ENCODE data around the gene VSIR.

- TF ChIP-seq, protein P1, sequence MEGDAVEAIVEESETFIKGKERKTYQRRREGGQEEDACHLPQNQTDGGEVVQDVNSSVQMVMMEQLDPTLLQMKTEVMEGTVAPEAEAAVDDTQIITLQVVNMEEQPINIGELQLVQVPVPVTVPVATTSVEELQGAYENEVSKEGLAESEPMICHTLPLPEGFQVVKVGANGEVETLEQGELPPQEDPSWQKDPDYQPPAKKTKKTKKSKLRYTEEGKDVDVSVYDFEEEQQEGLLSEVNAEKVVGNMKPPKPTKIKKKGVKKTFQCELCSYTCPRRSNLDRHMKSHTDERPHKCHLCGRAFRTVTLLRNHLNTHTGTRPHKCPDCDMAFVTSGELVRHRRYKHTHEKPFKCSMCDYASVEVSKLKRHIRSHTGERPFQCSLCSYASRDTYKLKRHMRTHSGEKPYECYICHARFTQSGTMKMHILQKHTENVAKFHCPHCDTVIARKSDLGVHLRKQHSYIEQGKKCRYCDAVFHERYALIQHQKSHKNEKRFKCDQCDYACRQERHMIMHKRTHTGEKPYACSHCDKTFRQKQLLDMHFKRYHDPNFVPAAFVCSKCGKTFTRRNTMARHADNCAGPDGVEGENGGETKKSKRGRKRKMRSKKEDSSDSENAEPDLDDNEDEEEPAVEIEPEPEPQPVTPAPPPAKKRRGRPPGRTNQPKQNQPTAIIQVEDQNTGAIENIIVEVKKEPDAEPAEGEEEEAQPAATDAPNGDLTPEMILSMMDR (IDR thresholded peaks at IDR 0.05) = no peak
- TF ChIP-seq POLR2A (IDR thresholded peaks at IDR 0.05) = no peak
These were observed 28.0 kb upstream of the VSIR start for GRCh38 chr10:71801361-71801760.
